H1 (cell line): ENCODE data around the gene LRRC45.

Experiments
- CHD2 ChIP-seq: IDR thresholded peaks from 2 replicates; pipeline ENCODE4 v1.6.1; 2012; ENCODE audit warnings: low read length, improper control_type of control experiment
- CTCF ChIP-seq, 3 experiments: IDR thresholded peaks; 1 replicate in 2 of 3; 2 replicates in 1 of 3; pipeline versions ENCODE4 v1.5.1 to v1.6.1; 2011; ENCODE audit warnings: low read length in 3 of 3, mild to moderate bottlenecking in 3 of 3, inconsistent platforms in 2 of 3, low read depth in 1 of 3, moderate library complexity in 1 of 3; ENCODE audit not compliant: insufficient read depth in 1 of 3; ENCODE audit errors: control extremely low read depth in 1 of 3
- EP300 ChIP-seq, 2 experiments: IDR thresholded peaks; 1 replicate in 1 of 2; 2 replicates in 1 of 2; pipeline ENCODE4 v1.6.1; 2011 to 2012; ENCODE audit warnings: low read depth in 2 of 2, low read length in 2 of 2, mild to moderate bottlenecking in 2 of 2, borderline replicate concordance in 1 of 2, inconsistent platforms in 1 of 2, moderate library complexity in 1 of 2
- EZH2 ChIP-seq: fragments of 200-600 bp; sonication (generic); IDR thresholded peaks from 2 replicates; pipeline ENCODE4 v1.7.1; 2012; ENCODE audit warnings: low read depth, mild to moderate bottlenecking, moderate library complexity, low read length, inconsistent platforms; ENCODE audit not compliant: severe bottlenecking
- HDAC6 ChIP-seq: IDR thresholded peaks from one replicate; pipeline ENCODE4 v1.7.1; 2012; ENCODE audit warnings: low read depth, mild to moderate bottlenecking, inconsistent platforms, low read length, moderate library complexity
- JUND ChIP-seq: IDR thresholded peaks from 2 replicates; pipeline ENCODE4 v1.6.1; 2011; ENCODE audit warnings: mild to moderate bottlenecking, improper control_type of control experiment, low read length
- POLR2A ChIP-seq, 2 experiments: IDR thresholded peaks; 1 replicate in 1 of 2; 2 replicates in 1 of 2; pipeline ENCODE4 v1.6.1; 2011; ENCODE audit warnings: low read depth in 2 of 2, low read length in 2 of 2, mild to moderate bottlenecking in 2 of 2; ENCODE audit errors: control extremely low read depth in 1 of 2
- RNF2 ChIP-seq: fragments of 200-900, 300-1000 bp; sonication (generic); IDR thresholded peaks from 2 replicates; pipeline ENCODE4 v1.7.1; 2016; ENCODE audit warnings: borderline replicate concordance, low read depth, mild to moderate bottlenecking, antibody characterized with exemption, low read length; ENCODE audit not compliant: poor library complexity, severe bottlenecking; ENCODE audit errors: missing control alignments
- USF2 ChIP-seq: IDR thresholded peaks from 2 replicates; pipeline ENCODE4 v1.6.1; 2011; ENCODE audit warnings: low read length, improper control_type of control experiment

GRCh38 chr17:82045936-82046484 is 22.9 kb downstream of the LRRC45 start:
- TF ChIP-seq JUND (no peak), CHD2 (no peak), POLR2A (IDR thresholded peaks at IDR 0.05; ENCODE audit: control extremely low read depth in 1 of 2, low read depth in 2 of 2, low read length in 2 of 2) (no peak), EP300 (IDR thresholded peaks at IDR 0.05; ENCODE audit: borderline replicate concordance in 1 of 2, low read depth in 2 of 2, low read length in 2 of 2) (no peak), HDAC6 (no peak), RNF2 (no peak), EZH2 (no peak), USF2 (no peak), CTCF (IDR thresholded peaks at IDR 0.05; ENCODE audit: control extremely low read depth in 1 of 3, insufficient read depth in 1 of 3, low read depth in 1 of 3, low read length in 3 of 3) (no peak)
